Stomach smooth muscle (tissue), 2 donors: ENCODE results near the gene CBFA2T2.
"Not testable (repeated sequence)": the region's sequence is repeated elsewhere in the genome, so short reads cannot be mapped to it uniquely, and the experiment has no call there.

ENCODE experiments used
- H3K27ac ChIP-seq: one replicate; pipeline ENCODE4 v1.7.0; 2013; ENCODE audit warnings: mild to moderate bottlenecking, low read length, inconsistent platforms
- H3K27me3 ChIP-seq, 2 donors: one replicate each; pipeline ENCODE4 v1.7.0; 2013; ENCODE audit warnings: low read length in 2 of 2; ENCODE audit not compliant: insufficient read depth in 2 of 2, control insufficient read depth in 1 of 2
- H3K36me3 ChIP-seq, 2 donors: one replicate each; pipeline ENCODE4 v1.7.0; 2013; ENCODE audit warnings: low read length in 2 of 2; ENCODE audit not compliant: control insufficient read depth in 2 of 2, insufficient read depth in 2 of 2
- H3K4me1 ChIP-seq: one replicate; pipeline ENCODE4 v1.7.0; 2013; ENCODE audit warnings: low read length; ENCODE audit not compliant: control insufficient read depth, insufficient read depth
- H3K4me3 ChIP-seq, 2 donors: one replicate each; pipeline ENCODE4 v1.7.0; 2013; ENCODE audit warnings: low read length in 2 of 2
- H3K9ac ChIP-seq, 2 donors: one replicate each; pipeline ENCODE4 v1.7.0; 2013; ENCODE audit warnings: low read length in 2 of 2, mild to moderate bottlenecking in 1 of 2
- H3K9me3 ChIP-seq, 2 donors: one replicate each; pipeline ENCODE4 v1.7.0; 2013; ENCODE audit warnings: low read length in 2 of 2; ENCODE audit not compliant: control insufficient read depth in 2 of 2
- donor health status: healthy.
- donor health status: Pancreatic carcinoma.

Gene CBFA2T2

GRCh38 chr20:33450867-33451266 lies 39.0 kb upstream of the CBFA2T2 start:
- no peak overlapping the region for H3K27ac ChIP-seq
- no peaks in the 10 kb centered on the region for H3K4me1 ChIP-seq
- no peak overlapping the region for H3K4me3 ChIP-seq
- H3K9ac ChIP-seq = no peak overlapping the region
- H3K9me3 ChIP-seq = no peaks in the 10 kb centered on the region
- H3K36me3 ChIP-seq = no peaks in the 10 kb centered on the region
- H3K27me3 ChIP-seq = no peaks in the 10 kb centered on the region

- not testable (repeated sequence) for H3K27me3 ChIP-seq, H3K9ac ChIP-seq, H3K36me3 ChIP-seq, H3K27ac ChIP-seq, H3K4me3 ChIP-seq, H3K9me3 ChIP-seq, H3K4me1 ChIP-seq
Measured at GRCh38 chr20:33456916-33457642, 32.8 kb upstream of the CBFA2T2 start.

- Histone ChIP-seq H3K4me3 (no peak overlapping the region), H3K27ac (no peak overlapping the region), H3K36me3 (no peaks in the 10 kb centered on the region), H3K27me3 (no peaks in the 10 kb centered on the region), H3K9ac (no peak overlapping the region), H3K4me1 (peaks cover 2% of the 10 kb centered on the region), H3K9me3 (no peaks in the 10 kb centered on the region)
Measured at GRCh38 chr20:33459599-33459998, 30.3 kb upstream of the CBFA2T2 start.

DNA sequence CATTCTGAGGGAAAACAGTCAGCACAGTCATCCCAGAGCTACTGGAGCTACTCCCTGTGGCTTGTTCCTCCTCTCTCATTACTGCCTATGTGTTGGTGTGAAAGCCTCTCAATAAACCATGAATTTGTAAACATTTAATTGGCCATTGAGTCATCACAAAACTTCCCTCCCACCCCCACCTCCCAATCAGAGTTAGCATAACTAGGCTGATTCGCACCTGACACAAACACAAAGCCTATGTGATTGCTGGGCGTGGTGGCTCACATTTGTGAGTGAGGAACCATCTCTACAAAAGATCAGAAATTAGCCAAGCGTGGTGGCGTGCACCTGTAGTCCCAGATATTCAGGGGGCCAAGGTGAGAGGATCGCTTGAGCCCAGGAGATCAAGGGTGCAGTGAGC lies 29.2 kb upstream of the CBFA2T2 start:
- no peaks in the 10 kb centered on the region for H3K27me3 ChIP-seq
- no peaks in the 10 kb centered on the region for H3K36me3 ChIP-seq
- no peaks in the 10 kb centered on the region for H3K9me3 ChIP-seq
- no peak overlapping the region for H3K27ac ChIP-seq
- H3K9ac ChIP-seq = no peak overlapping the region
- no peak overlapping the region for H3K4me3 ChIP-seq
- H3K4me1 ChIP-seq = peaks cover 2% of the 10 kb centered on the region

GRCh38 chr20:33463332-33464101 lies 26.4 kb upstream of the CBFA2T2 start:
- H3K27me3 ChIP-seq = no peaks in the 10 kb centered on the region
- no peaks in the 10 kb centered on the region for H3K9me3 ChIP-seq
- no peak overlapping the region for H3K4me3 ChIP-seq
- H3K9ac ChIP-seq = no peak overlapping the region
- H3K4me1 ChIP-seq = peaks cover 2% of the 10 kb centered on the region
- H3K27ac ChIP-seq = no peak overlapping the region
- no peaks in the 10 kb centered on the region for H3K36me3 ChIP-seq

DNA sequence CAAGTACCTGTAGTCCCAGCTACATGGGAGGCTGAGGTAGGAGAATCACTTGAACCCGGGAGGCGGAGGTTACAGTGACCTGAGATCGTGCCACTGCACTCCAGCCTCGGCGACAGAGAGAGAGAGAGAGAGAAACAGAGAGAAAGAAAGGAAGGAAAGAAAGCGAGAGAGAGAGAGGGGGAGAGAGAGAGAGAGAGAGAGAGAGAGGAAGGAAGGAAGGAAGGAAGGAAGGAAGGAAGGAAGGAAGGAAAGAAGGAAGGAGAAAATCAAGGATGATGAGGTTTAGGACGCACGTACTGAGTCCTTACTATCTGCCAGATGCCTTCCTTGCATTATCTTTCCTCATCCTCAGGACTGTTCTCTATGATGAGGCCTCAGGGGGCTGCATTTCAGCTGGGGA lies 25.1 kb upstream of the CBFA2T2 start:
- H3K4me3 ChIP-seq, H3K36me3 ChIP-seq, H3K4me1 ChIP-seq, H3K27me3 ChIP-seq, H3K9ac ChIP-seq, H3K9me3 ChIP-seq, H3K27ac ChIP-seq: not testable (repeated sequence)

DNA sequence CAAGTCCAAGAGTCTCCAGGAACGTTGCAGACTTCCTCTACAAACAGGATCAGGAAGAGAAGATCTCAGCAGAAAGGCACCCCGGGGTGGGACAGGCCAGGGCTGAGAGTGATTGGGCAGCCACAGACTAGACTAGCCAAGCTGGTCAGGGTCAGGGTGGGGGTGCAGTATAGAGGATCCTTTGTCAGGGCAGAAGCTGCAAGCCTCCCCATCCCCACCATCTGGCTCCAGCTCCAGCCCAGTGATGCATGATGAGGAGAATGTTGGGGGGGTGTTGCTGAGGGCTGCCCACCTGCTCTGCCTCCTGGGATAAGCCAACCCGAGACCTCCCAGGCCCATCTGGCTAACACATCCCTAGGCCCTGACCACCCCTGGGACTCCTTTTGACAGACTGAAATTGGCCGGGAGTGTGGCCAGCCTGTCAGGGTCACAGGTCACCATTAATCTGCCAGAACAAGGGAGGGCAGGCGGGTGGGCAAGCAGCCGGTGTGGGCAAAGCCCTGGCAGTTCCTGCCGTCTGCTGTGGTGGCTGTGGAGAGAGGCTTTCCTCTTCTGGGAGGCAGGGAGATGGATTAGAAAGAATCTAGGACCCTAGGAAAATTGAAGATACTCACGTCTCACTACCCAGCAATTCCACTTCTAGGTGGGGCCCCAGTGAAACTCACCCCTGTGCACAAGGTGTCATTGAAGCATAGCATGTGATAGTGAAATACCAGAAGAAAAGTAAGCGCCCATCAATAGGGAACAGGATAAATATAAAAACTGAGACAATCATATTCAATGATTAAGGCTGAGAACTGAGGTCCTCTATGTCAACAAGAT lies 24.2 kb upstream of the CBFA2T2 start:
- H3K4me3 ChIP-seq = no peak overlapping the region
- H3K27me3 ChIP-seq = no peaks in the 10 kb centered on the region
- no peak overlapping the region for H3K27ac ChIP-seq
- peaks cover 2% of the 10 kb centered on the region for H3K4me1 ChIP-seq
- H3K9me3 ChIP-seq = no peaks in the 10 kb centered on the region
- no peaks in the 10 kb centered on the region for H3K36me3 ChIP-seq
- H3K9ac ChIP-seq = no peak overlapping the region

DNA sequence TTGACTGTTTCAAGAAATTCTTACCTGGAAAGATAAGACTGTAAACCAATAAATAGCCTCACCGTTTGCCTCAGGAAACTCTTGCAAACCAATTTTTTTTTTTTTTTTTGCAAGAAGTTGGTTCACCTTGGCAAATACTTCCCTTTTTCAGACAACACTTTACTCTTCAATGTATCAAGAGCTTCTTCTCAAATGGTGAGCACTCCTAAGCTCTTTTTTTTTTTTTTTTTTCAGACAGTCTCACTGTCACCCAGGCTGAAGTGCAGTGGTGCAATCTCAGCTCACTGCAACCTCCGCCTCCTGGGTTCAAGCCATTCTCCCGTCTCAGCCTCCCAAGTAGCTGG lies 23.6 kb upstream of the CBFA2T2 start:
- no peaks in the 10 kb centered on the region for H3K9me3 ChIP-seq
- H3K9ac ChIP-seq = no peak overlapping the region
- H3K4me3 ChIP-seq = no peak overlapping the region
- H3K27ac ChIP-seq = no peak overlapping the region
- peaks cover 2% of the 10 kb centered on the region for H3K4me1 ChIP-seq
- no peaks in the 10 kb centered on the region for H3K27me3 ChIP-seq
- H3K36me3 ChIP-seq = no peaks in the 10 kb centered on the region

- Histone ChIP-seq H3K4me1 (no peaks in the 10 kb centered on the region), H3K9ac (no peak overlapping the region), H3K9me3 (no peaks in the 10 kb centered on the region), H3K36me3 (no peaks in the 10 kb centered on the region), H3K27ac (no peak overlapping the region), H3K4me3 (no peak overlapping the region), H3K27me3 (no peaks in the 10 kb centered on the region)
Measured at GRCh38 chr20:33470457-33470856, 19.4 kb upstream of the CBFA2T2 start.

DNA sequence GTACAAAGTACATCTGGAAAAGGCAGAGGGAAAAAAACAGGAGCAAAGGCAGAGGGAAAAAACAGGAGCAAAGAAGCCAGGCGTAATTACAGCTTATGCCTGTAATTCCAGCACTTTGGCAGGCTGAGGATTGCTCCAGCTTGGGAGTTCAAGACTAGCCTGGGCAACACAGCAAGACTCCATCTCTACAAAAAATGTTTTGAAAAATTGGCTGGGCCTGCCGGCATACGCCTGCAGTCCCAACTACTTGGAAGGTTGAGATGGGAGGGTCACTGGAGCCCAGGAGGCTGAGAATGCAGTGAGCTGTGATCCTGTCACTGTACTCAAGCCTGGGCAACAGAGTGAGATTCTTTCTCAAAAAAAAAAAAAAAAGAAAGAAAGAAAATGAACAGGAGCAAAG lies 19.0 kb upstream of the CBFA2T2 start:
- Histone ChIP-seq H3K36me3 (no peaks in the 10 kb centered on the region), H3K27me3 (no peaks in the 10 kb centered on the region), H3K4me3 (no peak overlapping the region), H3K4me1 (no peaks in the 10 kb centered on the region), H3K9ac (no peak overlapping the region), H3K27ac (no peak overlapping the region), H3K9me3 (no peaks in the 10 kb centered on the region)
